Vagina (tissue), 2 donors: ENCODE results near the gene C12orf42. TPM values are rescaled to one million over a fixed set of nuclear protein-coding genes. Genes with fewer than 3 reads are reported as not detected.

Experiments used
- DNase-seq, 2 donors: peaks; one replicate each; pipeline ENCODE4 v3.0.0-alpha.2; 2017; ENCODE audit errors: extremely low spot score in 2 of 2
- H3K27ac ChIP-seq: fragments of 200-600 bp; sonication (generic); one replicate; pipeline ENCODE4 v1.5.1; 2019
- H3K27me3 ChIP-seq: fragments of 200-600 bp; sonication (generic); one replicate; pipeline ENCODE4 v1.5.1; 2019
- H3K36me3 ChIP-seq, 2 donors: fragments of 200-600 bp; sonication (generic); one replicate each; pipeline ENCODE4 v1.5.1; 2017 to 2019
- H3K4me1 ChIP-seq: fragments of 200-600 bp; sonication (generic); one replicate; pipeline ENCODE4 v1.5.1; 2019
- H3K4me3 ChIP-seq, 2 donors: fragments of 200-600 bp; sonication (generic); 1 replicate in 1 of 2; 2 replicates in 1 of 2; pipeline ENCODE4 v1.5.1; 2016 to 2019
- H3K9me3 ChIP-seq: fragments of 200-600 bp; sonication (generic); one replicate; pipeline ENCODE4 v1.5.1; 2019
- POLR2A ChIP-seq, 2 donors: fragments of 450-650 bp; IDR thresholded peaks; one replicate each; pipeline ENCODE4 v1.6.1; 2017; ENCODE audit warnings: antibody characterized with exemption in 2 of 2, mild to moderate bottlenecking in 2 of 2, moderate library complexity in 2 of 2
- POLR2AphosphoS5 ChIP-seq, 2 donors: sonication (generic); formaldehyde crosslinking; IDR thresholded peaks; one replicate each; pipeline ENCODE4 v1.9.0; 2017; ENCODE audit warnings: antibody characterized with exemption in 2 of 2, mild to moderate bottlenecking in 2 of 2, low read depth in 1 of 2; ENCODE audit not compliant: insufficient read depth in 1 of 2
- intact Hi-C: fragments of 100-400 bp; cut with DNase I; formaldehyde crosslinking; loops from one replicate; pipeline ENCODE4 v1.15.1; 2023
- total RNA-seq: library from RNA; depleted of rRNA; stranded (reverse); fragments of >200 nt; gene quantifications from one replicate; pipeline ENCODE4 v1.2.3, GENCODE V29; 2016
- TF ChIP-seq, protein P1 (sequence below), 3 experiments: fragments of 450-650 bp in 2 of 3; fragments of 200-600 bp in 1 of 3; sonication (generic) in 1 of 3; IDR thresholded peaks; one replicate each; pipeline ENCODE4 v1.5.1; 2017 to 2019; ENCODE audit warnings: antibody characterized with exemption in 3 of 3, mild to moderate bottlenecking in 2 of 3, moderate library complexity in 2 of 3

C12orf42 gene
- total RNA-seq, 1 donor from 2014 or later, result not detected

DNA sequence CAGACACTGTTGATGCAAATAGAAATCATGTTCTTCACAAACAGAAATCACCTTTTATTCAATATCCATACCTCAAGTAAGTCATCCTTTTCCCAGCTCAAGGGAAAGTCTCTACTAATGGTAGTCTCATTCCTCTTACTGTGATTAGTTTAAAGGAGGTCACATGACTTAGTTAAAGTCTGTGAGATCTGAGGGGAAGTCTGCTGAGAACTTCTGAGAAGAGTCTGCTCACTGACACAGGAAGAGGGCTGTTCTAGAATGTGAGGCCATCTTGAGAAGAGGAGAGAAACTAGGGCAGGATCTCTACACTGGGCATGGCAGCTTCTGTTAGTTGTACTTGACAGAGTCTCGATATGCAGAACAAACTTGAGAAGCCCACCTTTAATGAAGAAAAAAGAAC, 146.8 kb downstream of the C12orf42 start:
- intact Hi-C loops, result no loop called here
- Histone ChIP-seq H3K4me3 (no peak overlapping the region), H3K27me3 (no peaks in the 10 kb centered on the region), H3K4me1 (no peaks in the 10 kb centered on the region), H3K27ac (no peak overlapping the region), H3K36me3 (no peaks in the 10 kb centered on the region), H3K9me3 (no peaks in the 10 kb centered on the region)
- TF ChIP-seq POLR2A (IDR thresholded peaks at IDR 0.05) (no peak), POLR2AphosphoS5 (IDR thresholded peaks at IDR 0.05; ENCODE audit: insufficient read depth in 1 of 2, low read depth in 1 of 2) (no peak)
- TF ChIP-seq, protein P1, sequence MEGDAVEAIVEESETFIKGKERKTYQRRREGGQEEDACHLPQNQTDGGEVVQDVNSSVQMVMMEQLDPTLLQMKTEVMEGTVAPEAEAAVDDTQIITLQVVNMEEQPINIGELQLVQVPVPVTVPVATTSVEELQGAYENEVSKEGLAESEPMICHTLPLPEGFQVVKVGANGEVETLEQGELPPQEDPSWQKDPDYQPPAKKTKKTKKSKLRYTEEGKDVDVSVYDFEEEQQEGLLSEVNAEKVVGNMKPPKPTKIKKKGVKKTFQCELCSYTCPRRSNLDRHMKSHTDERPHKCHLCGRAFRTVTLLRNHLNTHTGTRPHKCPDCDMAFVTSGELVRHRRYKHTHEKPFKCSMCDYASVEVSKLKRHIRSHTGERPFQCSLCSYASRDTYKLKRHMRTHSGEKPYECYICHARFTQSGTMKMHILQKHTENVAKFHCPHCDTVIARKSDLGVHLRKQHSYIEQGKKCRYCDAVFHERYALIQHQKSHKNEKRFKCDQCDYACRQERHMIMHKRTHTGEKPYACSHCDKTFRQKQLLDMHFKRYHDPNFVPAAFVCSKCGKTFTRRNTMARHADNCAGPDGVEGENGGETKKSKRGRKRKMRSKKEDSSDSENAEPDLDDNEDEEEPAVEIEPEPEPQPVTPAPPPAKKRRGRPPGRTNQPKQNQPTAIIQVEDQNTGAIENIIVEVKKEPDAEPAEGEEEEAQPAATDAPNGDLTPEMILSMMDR (IDR thresholded peaks at IDR 0.05), result no peak
- DNase-seq, result no peak

DNA sequence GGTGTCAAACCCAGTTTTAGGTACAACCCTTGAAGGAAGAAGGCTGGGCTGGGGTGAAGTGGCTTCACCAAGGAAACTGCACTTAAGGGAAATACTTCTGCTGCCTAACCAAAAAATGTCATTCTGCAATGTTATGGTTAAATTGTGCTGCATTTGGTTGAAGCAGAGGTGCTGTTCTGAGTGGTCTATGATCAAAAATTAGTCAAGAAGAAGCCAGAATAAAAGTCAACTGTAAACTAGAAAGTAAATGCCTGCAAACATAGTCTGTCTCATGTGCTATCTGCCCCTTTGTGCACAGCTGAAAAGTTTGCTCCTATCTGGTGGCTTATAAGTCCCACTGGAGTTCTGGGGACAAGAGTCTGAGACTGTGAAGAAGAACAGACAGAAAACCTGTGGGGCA, 158.8 kb downstream of the C12orf42 start:
- no peak for DNase-seq
- no peaks in the 10 kb centered on the region for H3K27me3 ChIP-seq

DNA sequence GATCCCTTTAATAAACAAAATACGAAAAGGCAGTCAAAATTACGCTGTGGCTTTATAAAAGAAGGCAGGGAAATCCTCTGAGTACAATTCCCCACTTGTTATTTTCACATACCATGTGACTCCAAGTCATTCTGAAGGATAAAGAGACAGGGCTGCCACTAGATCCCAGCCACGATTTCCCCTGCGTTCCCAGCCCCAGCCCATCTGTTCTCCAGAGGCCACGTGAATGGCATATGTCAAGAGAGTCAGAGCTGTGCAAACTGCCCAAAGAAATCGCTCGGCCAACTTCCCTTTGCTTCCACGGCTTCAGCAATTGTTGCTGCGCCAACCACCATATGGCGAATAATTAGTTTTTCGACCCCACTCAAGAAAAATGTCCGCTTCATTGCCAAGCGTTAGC, 161.3 kb downstream of the C12orf42 start:
- DNase-seq, result no peak
- no peaks in the 10 kb centered on the region for H3K4me1 ChIP-seq
- H3K27me3 ChIP-seq, result no peaks in the 10 kb centered on the region
- intact Hi-C loops, result no loop called here
- no peak overlapping the region for H3K4me3 ChIP-seq
- no peak overlapping the region for H3K27ac ChIP-seq
- TF ChIP-seq, protein P1 (IDR thresholded peaks at IDR 0.05), result no peak
- no peak for TF ChIP-seq POLR2A (IDR thresholded peaks at IDR 0.05)
- TF ChIP-seq POLR2AphosphoS5 (IDR thresholded peaks at IDR 0.05; ENCODE audit: insufficient read depth in 1 of 2, low read depth in 1 of 2), result no peak
- no peaks in the 10 kb centered on the region for H3K36me3 ChIP-seq
- no peaks in the 10 kb centered on the region for H3K9me3 ChIP-seq

More for the DNA sequence above, 158.8 kb downstream of the C12orf42 start:
- no peak for TF ChIP-seq POLR2A (IDR thresholded peaks at IDR 0.05)
- TF ChIP-seq, protein P1 (IDR thresholded peaks at IDR 0.05), result no peak
- no peak for TF ChIP-seq POLR2AphosphoS5 (IDR thresholded peaks at IDR 0.05; ENCODE audit: insufficient read depth in 1 of 2, low read depth in 1 of 2)
- Histone ChIP-seq H3K27ac (no peak overlapping the region), H3K36me3 (no peaks in the 10 kb centered on the region), H3K4me3 (no peak overlapping the region), H3K4me1 (no peaks in the 10 kb centered on the region), H3K9me3 (no peaks in the 10 kb centered on the region)
- intact Hi-C loops, result no loop called here

GRCh38 chr12:103333676-103334075, 162.1 kb downstream of the C12orf42 start:
- no peak overlapping the region for H3K4me3 ChIP-seq
- no peaks in the 10 kb centered on the region for H3K36me3 ChIP-seq
- no peaks in the 10 kb centered on the region for H3K27me3 ChIP-seq
- TF ChIP-seq POLR2AphosphoS5 (IDR thresholded peaks at IDR 0.05; ENCODE audit: insufficient read depth in 1 of 2, low read depth in 1 of 2) (no peak), POLR2A (IDR thresholded peaks at IDR 0.05) (no peak)
- TF ChIP-seq, protein P1 (IDR thresholded peaks at IDR 0.05), result no peak
- H3K27ac ChIP-seq, result no peak overlapping the region
- intact Hi-C loops, result no loop called here
- H3K4me1 ChIP-seq, result no peaks in the 10 kb centered on the region
- H3K9me3 ChIP-seq, result no peaks in the 10 kb centered on the region
- DNase-seq, result no peak

DNA sequence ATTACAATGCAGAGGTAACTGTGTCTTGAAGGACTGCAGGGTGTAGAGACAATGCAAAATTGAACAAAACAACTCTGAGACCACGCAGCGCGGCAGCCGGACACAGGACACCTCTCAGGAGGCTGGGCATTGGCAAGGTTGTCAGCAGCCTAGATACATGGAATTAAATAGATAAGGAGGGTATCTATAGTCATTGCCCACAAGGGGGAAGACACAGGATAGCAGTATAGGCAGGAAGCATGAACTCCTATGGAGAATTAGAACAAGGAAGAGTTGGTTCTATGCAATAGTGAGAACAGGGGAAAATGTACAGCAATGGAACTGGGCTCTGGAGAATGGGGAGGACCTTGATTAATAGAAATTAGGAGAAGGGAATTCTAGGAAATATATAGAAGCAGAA, 164.1 kb downstream of the C12orf42 start:
- H3K4me1 ChIP-seq, result no peaks in the 10 kb centered on the region
- TF ChIP-seq, protein P1 (IDR thresholded peaks at IDR 0.05), result no peak
- TF ChIP-seq POLR2AphosphoS5 (IDR thresholded peaks at IDR 0.05; ENCODE audit: insufficient read depth in 1 of 2, low read depth in 1 of 2) (no peak), POLR2A (IDR thresholded peaks at IDR 0.05) (no peak)
- H3K4me3 ChIP-seq, result no peak overlapping the region
- no peak for DNase-seq
- intact Hi-C loops, result no loop called here
- no peaks in the 10 kb centered on the region for H3K9me3 ChIP-seq
- no peaks in the 10 kb centered on the region for H3K36me3 ChIP-seq
- no peaks in the 10 kb centered on the region for H3K27me3 ChIP-seq
- H3K27ac ChIP-seq, result no peak overlapping the region
